Measurements from ENCODE around the gene LRWD1. TPM values are rescaled to one million over a fixed set of nuclear protein-coding genes. Genes with fewer than 3 reads are reported as not detected.
A peak's percentile ranks its signal among the peaks of the same experiment; 100 is the strongest.

Gene LRWD1
- total and polyA plus RNA-seq, 9 of the 15 experiments (the other 6 are each of a cell fraction or from before 2014, with no cell fraction given), result 0.61 to 66.0 (median 33.2) TPM

DNA sequence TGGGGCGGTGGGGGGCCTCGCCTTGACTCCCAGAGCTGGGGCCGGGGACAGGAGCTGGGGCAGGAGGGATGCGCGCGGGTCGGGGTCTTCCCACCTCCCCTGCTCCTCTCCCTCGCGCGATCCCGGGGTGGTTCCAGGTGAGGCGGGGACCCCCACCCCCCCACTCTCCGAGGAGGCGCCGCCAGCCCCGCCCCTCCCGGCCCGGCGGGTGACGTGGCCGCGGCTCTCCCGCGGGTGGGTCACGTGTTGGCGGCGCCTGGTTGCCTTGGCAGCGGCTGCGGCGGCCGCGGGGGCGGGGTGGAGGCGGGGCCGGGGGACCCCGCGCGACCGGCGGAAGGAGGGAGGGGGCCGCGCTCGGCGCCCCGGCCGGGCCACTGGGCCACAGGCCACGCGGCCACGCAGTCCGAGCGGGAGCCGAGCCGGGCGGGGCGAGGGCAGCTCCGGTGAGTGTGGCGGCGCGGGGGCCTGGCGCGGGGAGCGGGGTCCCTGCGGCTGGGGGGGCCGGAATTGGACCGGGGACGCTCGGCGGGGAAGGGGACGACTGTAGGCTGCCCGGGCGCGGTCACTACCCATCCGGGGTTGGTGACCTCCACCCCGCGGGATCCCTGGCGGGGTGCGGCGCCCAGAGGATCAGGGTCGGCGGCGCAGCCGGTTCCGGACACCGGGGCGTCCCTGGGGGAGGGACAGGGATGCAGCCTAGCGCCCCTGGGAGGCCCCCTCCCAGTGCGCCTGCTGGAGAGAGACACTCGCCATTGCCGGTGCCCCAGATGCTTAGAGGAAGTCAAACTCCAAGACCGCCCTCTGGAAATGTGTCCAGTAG, 31.4 kb upstream of the LRWD1 start, which contains the start of gene ORAI2 (continued):
- TF ChIP-seq ZSCAN29 (IDR thresholded peaks at IDR 0.05), result no peak
- 0 out of 2 replicates have a peak, but pooled peaks have one; percentile 51 for TF ChIP-seq ELF1 (tag; IDR thresholded peaks at IDR 0.05)
- TF ChIP-seq ATF7 (IDR thresholded peaks at IDR 0.05), result 0 out of 2 replicates have a peak, but pooled peaks have one; percentile 8
- no peak for TF ChIP-seq ZNF41 (CRISPR knock-in tag; conservative IDR thresholded peaks at IDR 0.05)
- TF ChIP-seq EWSR1 (IDR thresholded peaks at IDR 0.05; ENCODE audit: borderline replicate concordance, low read depth, partially characterized antibody), result no peak
- TF ChIP-seq, protein P1, sequence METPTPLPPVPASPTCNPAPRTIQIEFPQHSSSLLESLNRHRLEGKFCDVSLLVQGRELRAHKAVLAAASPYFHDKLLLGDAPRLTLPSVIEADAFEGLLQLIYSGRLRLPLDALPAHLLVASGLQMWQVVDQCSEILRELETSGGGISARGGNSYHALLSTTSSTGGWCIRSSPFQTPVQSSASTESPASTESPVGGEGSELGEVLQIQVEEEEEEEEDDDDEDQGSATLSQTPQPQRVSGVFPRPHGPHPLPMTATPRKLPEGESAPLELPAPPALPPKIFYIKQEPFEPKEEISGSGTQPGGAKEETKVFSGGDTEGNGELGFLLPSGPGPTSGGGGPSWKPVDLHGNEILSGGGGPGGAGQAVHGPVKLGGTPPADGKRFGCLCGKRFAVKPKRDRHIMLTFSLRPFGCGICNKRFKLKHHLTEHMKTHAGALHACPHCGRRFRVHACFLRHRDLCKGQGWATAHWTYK (CRISPR knock-in tag; IDR thresholded peaks at IDR 0.05), result peak; percentile 100
- TF ChIP-seq TFAM (CRISPR knock-in tag; conservative IDR thresholded peaks at IDR 0.05), result no peak
- TF ChIP-seq L3MBTL2 (IDR thresholded peaks at IDR 0.05), result no peak
- no peak for TF ChIP-seq CSDE1 (IDR thresholded peaks at IDR 0.05)
- TF ChIP-seq ZKSCAN1 (IDR thresholded peaks at IDR 0.05; ENCODE audit: low read depth, low read length), result no peak
- no peak for TF ChIP-seq ZSCAN32 (CRISPR knock-in tag; IDR thresholded peaks at IDR 0.05)
- TF ChIP-seq TCFL5 (CRISPR knock-in tag; conservative IDR thresholded peaks at IDR 0.05), result no peak
- no peak for TF ChIP-seq ZNF347 (CRISPR knock-in tag; IDR thresholded peaks at IDR 0.05; ENCODE audit: low read depth)
- TF ChIP-seq FOSL1 (tag; conservative IDR thresholded peaks at IDR 0.05), result peak; percentile 77
- TF ChIP-seq, protein P2, sequence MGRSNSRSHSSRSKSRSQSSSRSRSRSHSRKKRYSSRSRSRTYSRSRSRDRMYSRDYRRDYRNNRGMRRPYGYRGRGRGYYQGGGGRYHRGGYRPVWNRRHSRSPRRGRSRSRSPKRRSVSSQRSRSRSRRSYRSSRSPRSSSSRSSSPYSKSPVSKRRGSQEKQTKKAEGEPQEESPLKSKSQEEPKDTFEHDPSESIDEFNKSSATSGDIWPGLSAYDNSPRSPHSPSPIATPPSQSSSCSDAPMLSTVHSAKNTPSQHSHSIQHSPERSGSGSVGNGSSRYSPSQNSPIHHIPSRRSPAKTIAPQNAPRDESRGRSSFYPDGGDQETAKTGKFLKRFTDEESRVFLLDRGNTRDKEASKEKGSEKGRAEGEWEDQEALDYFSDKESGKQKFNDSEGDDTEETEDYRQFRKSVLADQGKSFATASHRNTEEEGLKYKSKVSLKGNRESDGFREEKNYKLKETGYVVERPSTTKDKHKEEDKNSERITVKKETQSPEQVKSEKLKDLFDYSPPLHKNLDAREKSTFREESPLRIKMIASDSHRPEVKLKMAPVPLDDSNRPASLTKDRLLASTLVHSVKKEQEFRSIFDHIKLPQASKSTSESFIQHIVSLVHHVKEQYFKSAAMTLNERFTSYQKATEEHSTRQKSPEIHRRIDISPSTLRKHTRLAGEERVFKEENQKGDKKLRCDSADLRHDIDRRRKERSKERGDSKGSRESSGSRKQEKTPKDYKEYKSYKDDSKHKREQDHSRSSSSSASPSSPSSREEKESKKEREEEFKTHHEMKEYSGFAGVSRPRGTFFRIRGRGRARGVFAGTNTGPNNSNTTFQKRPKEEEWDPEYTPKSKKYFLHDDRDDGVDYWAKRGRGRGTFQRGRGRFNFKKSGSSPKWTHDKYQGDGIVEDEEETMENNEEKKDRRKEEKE (IDR thresholded peaks at IDR 0.05; ENCODE audit: borderline replicate concordance in 1 of 2, control insufficient read depth in 1 of 2, low read depth in 2 of 2, low read length in 1 of 2), result no peak
- peak in 1 of 2 experiments; percentile 69; a peak in 1 of 4 replicates for TF ChIP-seq SIN3A (IDR thresholded peaks at IDR 0.05; ENCODE audit: borderline replicate concordance in 2 of 2, control insufficient read depth in 1 of 2, low read depth in 2 of 2, low read length in 2 of 2)
- TF ChIP-seq, protein P3, sequence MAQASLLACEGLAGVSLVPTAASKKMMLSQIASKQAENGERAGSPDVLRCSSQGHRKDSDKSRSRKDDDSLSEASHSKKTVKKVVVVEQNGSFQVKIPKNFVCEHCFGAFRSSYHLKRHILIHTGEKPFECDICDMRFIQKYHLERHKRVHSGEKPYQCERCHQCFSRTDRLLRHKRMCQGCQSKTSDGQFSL (CRISPR knock-in tag; IDR thresholded peaks at IDR 0.05), result peak; percentile 95
- TF ChIP-seq, protein P3 (tag; IDR thresholded peaks at IDR 0.05), result peak in 1 of 2 experiments; percentile 91; a peak in 2 of 4 replicates

All from K562 (cell line).